ENCODE measurements around the gene CLTRN. TPM values are rescaled to one million over a fixed set of nuclear protein-coding genes. Genes with fewer than 3 reads are reported as not detected.
"Not testable (repeated sequence)": the region's sequence is repeated elsewhere in the genome, so short reads cannot be mapped to it uniquely, and the experiment has no call there.

The CLTRN gene
- total RNA-seq, 1 donor from 2014 or later: not detected

GRCh38 chrX:15653961-15654360, 10.6 kb downstream of the CLTRN start:
- no peak for DNase-seq (ENCODE audit: low read depth, low spot score)

GRCh38 chrX:15647510-15647909, 17.1 kb downstream of the CLTRN start:
- not testable (repeated sequence) for DNase-seq (ENCODE audit: low read depth, low spot score)

GRCh38 chrX:15646543-15646942, 18.1 kb downstream of the CLTRN start:
- no peak for DNase-seq (ENCODE audit: low read depth, low spot score)

GRCh38 chrX:15646031-15646430, 18.6 kb downstream of the CLTRN start:
- DNase-seq (ENCODE audit: low read depth, low spot score): no peak

GRCh38 chrX:15645266-15645665, 19.3 kb downstream of the CLTRN start:
- no peak for DNase-seq (ENCODE audit: low read depth, low spot score)

- no peak for DNase-seq (ENCODE audit: low read depth, low spot score)
Observed at GRCh38 chrX:15644560-15644872, 20.1 kb downstream of the CLTRN start.

GRCh38 chrX:15643786-15644559, 20.6 kb downstream of the CLTRN start:
- no peak for DNase-seq (ENCODE audit: low read depth, low spot score)

- DNase-seq (ENCODE audit: low read depth, low spot score): no peak
Observed at GRCh38 chrX:15631637-15632036, 33.0 kb downstream of the CLTRN start.

GRCh38 chrX:15623054-15623453, 41.6 kb downstream of the CLTRN start:
- no peak for DNase-seq (ENCODE audit: low read depth, low spot score)

- no peak for DNase-seq (ENCODE audit: low read depth, low spot score)
Observed at GRCh38 chrX:15619053-15619755, 45.4 kb downstream of the CLTRN start.

GRCh38 chrX:15617111-15617510, 47.5 kb downstream of the CLTRN start:
- DNase-seq (ENCODE audit: low read depth, low spot score): no peak

- DNase-seq (ENCODE audit: low read depth, low spot score): no peak
Observed at GRCh38 chrX:15616531-15616930, 48.1 kb downstream of the CLTRN start.

- DNase-seq (ENCODE audit: low read depth, low spot score): no peak
Observed at GRCh38 chrX:15607067-15607466, 57.5 kb downstream of the CLTRN start.

- DNase-seq (ENCODE audit: low read depth, low spot score): no peak
Observed at GRCh38 chrX:15606136-15606535, 58.5 kb downstream of the CLTRN start.

- no peak for DNase-seq (ENCODE audit: low read depth, low spot score)
Observed at GRCh38 chrX:15605226-15605625, 59.4 kb downstream of the CLTRN start.

GRCh38 chrX:15602761-15603160, 61.8 kb downstream of the CLTRN start:
- DNase-seq (ENCODE audit: low read depth, low spot score): no peak

GRCh38 chrX:15601932-15602331, 62.7 kb downstream of the CLTRN start:
- DNase-seq (ENCODE audit: low read depth, low spot score): no peak

GRCh38 chrX:15600745-15601144, 63.9 kb downstream of the CLTRN start, which contains the start of gene ACE2:
Gene ACE2 (minus strand): TSS chrX:15600960. CDS start chrX:15600911, 49 bp downstream.
- DNase-seq (ENCODE audit: low read depth, low spot score): no peak

GRCh38 chrX:15600049-15600448, 64.6 kb downstream of the CLTRN start:
- no peak for DNase-seq (ENCODE audit: low read depth, low spot score)

GRCh38 chrX:15599461-15599860, 65.1 kb downstream of the CLTRN start:
- DNase-seq (ENCODE audit: low read depth, low spot score): no peak

- no peak for DNase-seq (ENCODE audit: low read depth, low spot score)
Observed at GRCh38 chrX:15598026-15598425, 66.6 kb downstream of the CLTRN start.

GRCh38 chrX:15594371-15594770, 70.2 kb downstream of the CLTRN start:
- DNase-seq (ENCODE audit: low read depth, low spot score): no peak
